COLO668 (cell line): ENCODE measurements around the gene MAN2B1.
A peak's percentile ranks its signal among the peaks of the same experiment; 100 is the strongest.
"Not testable (repeated sequence)": the region's sequence is repeated elsewhere in the genome, so short reads cannot be mapped to it uniquely, and the experiment has no call there.

Experiments used
- DNase-seq: peaks from one replicate; lab custom pipeline; 2025; ENCODE audit not compliant: unreplicated experiment; lab: John Stamatoyannopoulos, UW

MAN2B1 gene

DNA sequence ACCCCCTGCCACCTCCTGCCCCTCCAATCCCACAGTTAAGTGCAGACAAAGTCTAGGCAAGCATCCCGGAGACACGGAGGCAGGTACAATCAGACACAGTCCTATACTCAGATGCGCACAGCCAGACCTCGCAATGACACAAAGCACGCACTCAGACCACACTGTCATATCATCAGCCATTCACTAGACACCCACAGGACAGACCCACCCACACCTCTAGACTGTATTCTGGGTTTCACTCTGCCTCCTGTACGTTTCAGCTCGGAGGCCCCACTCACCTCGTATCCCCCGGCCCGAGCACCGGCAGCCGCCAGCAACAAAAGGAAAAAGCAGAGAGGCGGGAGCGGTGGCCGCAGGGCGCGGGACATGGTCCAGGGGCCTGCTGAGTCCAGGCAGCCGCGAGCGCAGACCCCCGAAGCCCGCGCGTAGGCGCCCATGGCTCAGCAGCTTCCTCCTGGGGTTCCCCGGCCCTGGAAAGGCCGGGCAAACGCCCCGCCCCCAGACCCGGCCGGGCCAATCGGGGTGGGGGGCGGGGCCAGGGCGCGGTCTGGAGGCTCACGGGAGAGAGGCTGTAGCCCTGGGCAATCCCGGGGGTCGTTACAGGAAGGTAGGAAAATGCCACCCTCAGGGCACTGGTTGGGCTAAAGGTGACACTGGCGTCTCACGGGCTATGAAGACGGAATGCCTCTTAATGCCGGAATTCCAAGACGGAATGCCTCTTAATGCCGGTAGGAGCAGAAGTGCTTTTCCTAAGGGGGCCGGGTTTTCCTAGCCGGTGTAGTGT, at the start of gene MAN2B1, which contains the start of gene WDR83:
Gene MAN2B1, minus strand, starts transcription at position 478 of the 784 bp plus-strand sequence. Its CDS starts 41 bp downstream, at position 437.
Gene WDR83, plus strand, starts transcription at position 543 of the 784 bp plus-strand sequence. CDS start 2,984 bp downstream, outside the sequence.
- DNase-seq = peak; percentile 84

DNA sequence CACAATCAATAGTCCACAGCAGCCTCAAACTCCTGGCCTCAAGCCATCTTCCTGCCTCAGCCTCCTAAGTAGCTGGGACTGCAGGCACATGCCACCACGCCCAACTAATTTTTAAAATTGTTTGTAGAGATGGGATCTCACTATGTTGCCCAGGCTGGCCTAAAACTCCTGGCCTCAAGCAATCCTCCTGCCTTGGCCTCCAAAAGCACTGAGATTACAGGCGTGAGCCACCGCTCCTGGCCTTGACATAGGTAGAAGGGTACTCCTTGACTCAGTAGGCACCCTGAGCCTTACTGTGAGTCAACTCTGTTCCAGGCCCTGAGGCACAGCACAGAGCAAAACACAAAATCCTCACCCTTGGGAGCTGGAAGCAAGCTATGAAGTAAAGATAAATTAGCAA, 49.4 kb upstream of the MAN2B1 start:
- no peak for DNase-seq

DNA sequence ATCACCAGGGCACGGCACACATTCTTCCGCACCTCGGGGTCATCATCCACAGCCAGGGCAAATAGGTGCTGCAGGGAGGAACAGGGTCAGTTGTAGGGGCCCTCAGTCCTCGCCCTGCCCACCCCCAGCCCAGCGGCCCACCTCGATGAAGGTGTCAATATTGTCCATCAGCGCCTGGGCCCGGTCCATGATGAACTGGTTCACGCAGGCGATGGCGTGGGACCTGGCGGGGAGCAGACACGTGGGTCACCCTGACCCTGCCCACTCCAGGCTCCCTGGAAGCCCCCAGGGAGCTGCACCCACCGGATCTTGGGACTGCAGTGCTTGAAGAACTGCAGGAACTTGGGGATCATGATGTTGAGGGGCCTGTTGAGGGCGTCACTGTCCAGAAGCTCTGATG, 48.6 kb upstream of the MAN2B1 start:
- DNase-seq = no peak

DNA sequence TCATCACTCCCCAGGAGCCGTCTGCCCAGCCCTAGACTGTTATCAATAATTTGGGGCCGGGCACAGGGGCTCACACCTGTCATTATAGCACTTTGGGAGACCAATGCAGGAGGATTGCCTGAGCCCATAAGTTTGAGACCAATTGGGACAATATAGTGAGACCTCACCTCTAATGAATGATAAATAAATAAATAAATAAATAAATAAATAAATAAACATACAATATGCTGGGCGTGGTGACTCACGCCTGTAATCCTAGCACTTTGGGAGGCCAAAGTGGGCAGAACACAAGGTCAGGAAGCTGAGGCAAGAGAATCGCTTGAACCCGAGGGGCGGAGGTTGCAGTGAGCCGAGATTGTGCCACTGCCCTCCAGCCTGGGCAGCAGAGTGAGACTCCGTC, 46.8 kb upstream of the MAN2B1 start:
- DNase-seq = not testable (repeated sequence)

DNA sequence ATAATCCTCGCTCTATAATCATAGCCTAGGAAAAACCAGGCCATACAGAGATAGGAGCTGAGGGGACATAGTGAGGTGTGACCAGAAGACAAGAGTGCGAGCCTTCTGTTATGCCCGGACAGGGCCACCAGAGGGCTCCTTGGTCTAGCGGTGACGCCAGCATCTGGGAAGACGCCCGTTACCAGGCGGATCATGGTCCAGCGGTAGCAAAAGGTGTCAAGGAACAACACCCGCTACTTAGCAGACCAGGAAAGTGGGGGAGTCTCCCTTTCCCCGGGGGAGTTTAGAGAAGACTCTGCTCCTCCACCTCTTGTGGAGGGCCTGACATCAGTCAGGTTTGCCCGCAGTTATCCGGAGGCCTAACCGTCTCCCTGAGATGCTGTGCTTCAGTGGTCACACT, 45.5 kb upstream of the MAN2B1 start:
- DNase-seq = not testable (repeated sequence)

DNA sequence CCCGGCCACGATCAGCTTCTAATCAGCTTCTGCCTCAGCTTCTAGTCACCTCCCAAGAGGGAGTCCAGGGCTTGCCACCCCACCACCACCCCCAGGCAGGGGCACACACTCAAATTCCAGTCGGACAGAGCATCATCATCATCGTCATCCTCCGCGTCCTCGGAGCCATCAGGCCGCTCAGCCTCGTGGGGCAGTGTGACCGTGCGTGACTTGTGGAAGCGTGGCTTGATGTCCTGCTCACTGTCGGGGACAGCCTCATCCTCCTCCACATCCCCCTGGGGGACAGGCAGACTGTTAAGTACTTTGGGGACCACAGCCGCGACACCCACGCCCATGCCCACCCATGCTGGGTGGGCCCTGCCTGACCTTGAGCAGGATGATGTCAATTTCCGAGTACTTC, 44.6 kb upstream of the MAN2B1 start:
- DNase-seq = no peak

DNA sequence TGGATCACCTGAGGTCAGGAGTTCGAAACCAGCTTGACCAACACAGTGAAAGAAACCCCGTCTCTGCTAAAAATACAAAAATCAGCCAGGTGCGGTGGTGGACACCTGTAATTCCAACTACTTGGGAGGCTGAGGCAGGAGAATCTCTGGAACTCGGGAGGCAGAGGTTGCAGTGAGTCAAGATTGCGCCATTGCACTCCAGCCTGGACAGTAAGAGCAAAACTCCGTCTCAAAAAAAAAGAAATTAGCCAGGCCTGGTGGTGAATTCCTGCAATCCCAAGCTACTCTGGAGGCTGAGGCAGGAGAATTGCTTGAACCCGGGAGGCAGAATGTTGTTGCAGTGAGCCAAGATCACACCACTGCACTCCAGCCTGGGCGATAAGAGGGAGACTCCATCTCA, 42.1 kb upstream of the MAN2B1 start:
- no peak for DNase-seq

DNA sequence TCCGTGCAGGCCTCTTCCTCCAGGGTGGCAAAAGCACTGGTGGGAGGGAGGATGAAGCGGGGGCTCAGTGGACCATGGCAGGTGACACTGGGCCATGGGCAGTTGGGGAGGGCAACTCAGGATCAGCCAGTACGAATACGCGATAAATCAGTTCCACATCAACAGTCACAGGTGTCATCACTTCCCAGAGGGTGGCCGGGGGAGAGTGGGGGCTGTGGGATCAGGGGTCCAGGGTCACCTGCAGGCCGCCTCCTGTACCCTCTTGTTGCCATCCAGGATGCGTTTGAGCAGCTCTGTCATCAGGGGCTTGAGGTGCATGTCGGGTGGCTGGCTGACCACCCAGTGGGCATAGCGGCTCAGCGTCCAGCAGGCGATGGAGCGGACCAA, 39.8 kb upstream of the MAN2B1 start:
- DNase-seq = no peak

DNA sequence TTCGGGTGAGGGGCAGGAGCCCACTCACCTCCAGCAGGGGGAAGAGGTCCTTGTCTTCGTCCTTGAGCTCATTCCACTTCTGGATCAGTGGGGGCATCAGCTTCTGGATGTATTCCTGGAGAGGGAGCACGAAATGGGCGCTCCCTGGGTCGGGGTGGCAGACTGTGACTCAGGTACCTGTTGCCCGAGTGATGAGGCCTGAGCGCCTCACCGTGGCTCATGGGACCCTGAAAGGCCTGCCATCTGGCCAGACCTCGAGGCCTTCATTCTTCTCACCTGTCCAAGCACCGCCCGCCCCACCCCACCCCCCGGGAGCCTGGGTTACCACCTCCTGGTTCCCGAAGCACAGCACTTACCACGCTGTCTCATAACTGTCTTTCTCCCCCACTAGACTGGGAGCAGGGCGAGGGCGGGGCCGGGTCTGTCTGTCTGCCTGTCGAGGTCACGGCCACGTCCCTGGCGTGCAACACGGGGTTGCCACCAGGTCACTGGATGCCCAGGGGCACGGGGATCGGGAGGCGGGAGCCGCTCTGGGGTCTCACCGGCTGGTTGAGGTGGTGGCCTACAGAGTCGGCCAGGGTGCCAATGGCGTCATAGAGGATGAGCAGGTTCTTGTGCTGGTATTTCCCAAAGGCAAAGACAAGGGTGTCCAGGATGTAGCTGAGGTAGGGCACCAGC, 39.3 kb upstream of the MAN2B1 start:
- DNase-seq = no peak

DNA sequence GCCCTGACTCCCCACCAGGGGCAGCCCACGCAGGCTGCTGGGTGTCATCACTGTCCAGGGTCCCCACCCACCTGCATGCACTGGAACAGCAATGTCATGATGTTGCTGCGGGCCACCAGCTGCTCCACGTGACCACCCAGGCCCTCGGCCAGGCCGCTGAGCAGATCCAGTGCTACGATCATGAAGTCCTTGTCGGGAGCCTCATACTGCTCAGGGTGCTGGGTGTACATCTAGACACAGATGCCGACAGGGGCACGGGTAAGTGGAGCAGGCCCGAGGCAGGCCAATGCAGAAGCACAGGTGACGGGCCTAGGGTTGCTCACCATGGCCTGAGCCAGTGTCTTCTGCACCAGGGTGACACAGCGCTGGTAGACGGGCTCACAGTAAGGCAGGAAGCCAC, 38.6 kb upstream of the MAN2B1 start:
- DNase-seq = no peak

DNA sequence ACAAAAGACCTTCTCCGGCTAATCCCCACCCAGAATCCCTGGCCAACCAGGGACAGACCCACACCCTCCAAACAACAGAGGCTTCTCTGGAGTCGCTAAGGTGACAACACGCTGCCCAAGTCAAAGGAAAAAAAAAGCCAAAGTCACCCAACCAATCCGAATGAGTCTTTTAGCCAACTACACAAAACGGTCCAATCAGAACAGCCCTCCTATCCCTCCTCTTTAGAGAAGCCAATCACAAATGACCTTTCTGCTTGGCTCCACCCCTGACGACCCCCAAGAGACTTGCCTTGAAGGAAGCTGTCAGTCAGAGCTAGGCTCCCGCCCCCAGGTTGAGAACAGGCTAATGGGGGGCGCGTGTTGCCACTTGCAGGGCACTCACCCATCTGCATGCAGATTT, 36.5 kb upstream of the MAN2B1 start:
- peak; percentile 6 for DNase-seq

DNA sequence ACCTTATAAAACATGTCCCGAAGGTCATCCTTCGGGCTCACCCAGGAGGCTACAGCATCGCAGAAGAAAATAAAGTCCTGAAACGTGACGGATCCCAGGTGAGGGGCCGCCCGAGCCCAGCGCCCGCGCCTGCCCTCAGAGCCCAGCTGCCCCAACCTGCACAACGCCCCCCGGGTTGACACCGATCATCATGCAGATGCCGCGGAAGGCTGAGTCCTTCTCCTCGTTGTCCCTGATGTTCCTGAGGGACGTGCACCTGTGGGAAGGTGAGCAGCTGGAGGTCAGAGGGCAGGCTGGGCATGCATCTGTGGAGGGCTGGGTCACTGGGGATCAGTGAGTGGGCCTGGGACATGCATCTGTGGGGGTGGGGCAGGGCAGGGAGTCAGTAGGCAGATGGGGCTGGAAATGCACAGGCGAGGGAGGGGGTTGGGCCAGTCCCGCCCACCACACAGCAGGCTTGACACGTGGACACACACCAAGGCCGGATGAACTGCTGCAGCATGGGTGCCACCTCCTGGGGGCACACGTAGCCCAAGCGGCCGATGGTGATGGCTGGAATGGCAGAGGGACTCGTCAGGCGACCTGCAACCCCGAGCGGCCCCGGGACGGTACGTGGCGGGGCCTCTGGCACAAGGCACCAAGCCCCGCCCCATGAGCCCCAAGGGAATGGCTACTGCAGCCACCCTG, 35.2 kb upstream of the MAN2B1 start:
- no peak for DNase-seq

DNA sequence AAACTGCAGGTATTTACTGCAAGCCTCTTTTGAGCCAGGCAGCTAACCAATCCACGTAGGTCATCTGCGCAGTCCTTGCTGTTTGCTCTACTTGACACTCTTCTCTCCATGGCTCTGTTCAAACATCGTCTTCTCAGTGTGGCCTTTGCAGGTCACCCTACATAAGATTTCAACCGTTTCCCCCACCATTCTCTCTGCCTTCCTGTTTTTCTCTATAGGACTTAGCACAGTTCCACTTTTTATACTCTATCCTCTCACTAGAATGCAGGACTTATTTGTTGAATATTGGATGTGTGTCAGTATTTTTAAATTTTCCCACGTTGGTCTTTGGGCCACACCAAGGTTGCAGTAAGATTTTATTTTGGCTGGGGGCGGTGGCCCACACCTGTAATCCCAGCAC, 31.6 kb upstream of the MAN2B1 start:
- DNase-seq = no peak

DNA sequence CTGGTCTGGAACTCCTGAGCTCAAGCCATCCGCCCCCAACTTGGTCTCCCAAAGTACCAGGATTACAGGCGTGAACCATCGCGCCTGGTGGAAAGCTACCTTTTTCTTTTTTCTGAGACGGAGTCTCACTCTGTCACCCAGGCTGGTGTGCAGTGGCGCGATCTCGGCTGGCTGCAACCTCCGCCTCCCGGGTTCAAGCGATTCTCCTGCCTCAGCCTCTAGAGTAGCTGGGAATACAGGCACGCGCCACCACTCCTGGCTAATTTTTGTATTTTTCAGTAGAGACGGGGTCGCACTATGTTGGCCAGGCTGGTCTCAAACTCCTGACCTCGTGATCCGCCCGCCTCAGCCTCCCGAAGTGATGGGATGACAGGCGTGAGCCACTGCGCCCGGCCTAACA, 30.9 kb upstream of the MAN2B1 start:
- not testable (repeated sequence) for DNase-seq

DNA sequence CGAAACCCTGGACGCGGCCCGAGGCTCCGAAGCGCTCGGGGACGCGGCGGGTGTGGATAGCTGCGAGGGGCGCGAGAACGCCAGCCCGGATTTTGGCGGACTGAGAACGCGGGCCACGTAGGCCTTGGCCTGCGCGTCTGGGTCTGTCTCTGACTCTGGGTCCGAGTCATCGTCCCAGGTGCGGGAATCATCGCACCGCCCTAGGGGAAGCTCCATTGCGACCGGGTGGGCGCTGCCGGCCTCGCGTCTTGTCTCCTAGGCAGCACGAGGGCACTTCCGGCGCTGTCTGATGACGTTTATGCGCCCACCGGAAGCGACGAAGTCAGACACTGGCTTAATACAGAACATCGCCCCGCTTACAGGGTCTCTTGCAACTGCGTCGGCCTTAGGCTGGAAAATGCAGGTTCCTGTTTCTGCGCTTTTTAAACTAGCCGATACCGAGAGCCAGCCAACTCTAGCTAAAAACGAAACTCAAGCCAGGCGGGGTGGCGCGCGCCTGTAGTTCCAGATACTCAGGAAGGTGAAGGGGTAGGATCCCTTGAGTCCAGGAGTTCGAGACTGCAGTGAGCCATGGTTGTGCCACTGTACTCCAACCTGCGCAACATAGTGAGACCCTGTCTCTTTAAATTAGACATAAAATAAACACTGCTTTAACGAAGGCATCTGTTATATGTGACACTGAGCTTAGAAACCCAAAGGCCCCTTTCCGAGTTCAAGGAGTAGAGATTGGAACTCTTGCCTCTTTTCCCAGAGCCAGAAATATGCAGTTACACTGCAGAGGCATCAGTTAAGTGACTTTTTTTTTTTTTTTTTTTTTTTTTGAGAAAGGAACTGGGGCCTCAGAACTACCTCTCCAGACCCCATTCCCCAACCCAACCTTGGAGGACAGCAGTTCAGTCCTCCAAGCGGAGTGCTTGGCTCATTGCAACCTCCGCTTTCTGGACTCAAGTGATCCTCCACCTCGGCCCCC, 30.1 kb upstream of the MAN2B1 start, which contains the start of gene FBXW9:
Gene FBXW9, minus strand, starts transcription at position 266 of the 970 bp plus-strand sequence. Its CDS starts 50 bp downstream, at position 216.
- peak; percentile 94 for DNase-seq

DNA sequence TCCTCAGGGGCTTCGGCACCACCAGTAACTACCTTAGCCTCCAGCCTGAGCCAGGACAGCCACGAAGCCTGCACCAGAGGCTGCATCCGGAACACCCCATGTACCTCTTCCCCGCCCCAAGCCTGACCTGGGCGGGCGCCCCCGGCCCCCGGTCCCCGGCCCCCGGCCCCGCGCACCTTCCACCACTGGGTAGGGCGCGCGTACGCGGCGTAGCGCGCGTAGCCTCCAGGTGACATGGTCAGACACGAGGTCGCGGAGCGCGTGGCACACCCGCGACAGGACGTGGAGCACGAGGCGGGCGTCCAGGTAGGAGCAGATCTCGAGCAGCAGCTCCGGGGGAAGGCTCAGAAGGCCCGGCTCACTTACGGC, 29.4 kb upstream of the MAN2B1 start:
- peak; percentile 37 for DNase-seq

DNA sequence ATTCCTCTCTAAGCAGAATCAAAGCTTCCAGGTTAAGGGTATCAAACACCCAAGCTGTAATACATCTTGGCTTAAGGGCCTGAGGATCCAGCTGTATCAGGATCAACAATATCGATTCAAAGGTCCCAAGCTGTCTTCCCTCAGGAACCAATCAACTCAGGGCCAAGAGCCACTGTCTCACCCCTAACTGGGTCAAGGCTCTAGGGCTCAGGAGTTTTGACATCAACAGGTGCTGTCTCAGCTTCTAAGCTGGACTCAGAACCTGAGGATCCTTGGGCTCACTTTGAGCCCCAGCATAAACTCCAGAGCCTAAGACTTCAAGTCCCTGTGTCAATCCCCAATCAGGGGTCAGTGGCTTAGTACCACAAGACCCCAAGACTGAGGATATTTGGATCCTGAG, 29.0 kb upstream of the MAN2B1 start:
- DNase-seq = no peak

DNA sequence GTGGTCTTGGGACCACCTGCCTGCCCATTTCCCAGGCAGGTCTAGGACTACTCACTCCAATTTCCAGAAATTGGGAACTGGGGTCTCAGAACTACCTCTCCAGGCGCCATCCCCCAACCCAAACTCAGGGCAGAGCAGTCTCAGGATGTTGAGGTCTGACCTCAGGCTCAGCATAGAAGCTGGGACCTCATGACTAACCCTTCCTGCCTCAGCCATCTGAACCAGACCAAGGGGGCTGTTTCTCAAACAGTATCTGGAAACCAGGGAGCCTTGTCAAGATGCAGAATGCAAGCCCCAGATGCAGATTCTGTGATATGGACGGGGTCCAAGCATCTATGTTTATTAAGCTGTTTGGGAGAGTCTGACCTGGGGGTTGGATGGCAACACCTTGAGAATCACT, 28.6 kb upstream of the MAN2B1 start:
- no peak for DNase-seq

DNA sequence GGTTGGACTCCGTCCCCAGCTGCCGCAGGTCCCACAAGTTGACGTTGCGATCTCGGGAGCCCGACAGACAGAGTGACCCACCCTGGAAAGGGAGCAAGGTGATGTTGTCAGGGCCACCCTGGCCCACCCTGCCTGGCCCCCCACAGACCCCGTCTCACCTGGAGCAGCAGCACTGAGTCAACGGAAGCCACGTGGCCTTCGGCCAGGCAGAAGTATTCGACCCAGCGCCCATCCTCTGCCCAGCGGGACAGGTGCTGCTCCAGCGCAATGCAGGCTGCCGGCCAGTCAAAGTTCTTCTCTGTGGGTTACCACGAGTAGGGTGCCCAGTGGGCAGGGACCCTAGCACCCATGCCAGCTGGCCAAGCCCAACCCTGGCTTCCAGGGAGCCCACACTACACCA, 28.1 kb upstream of the MAN2B1 start:
- no peak for DNase-seq

DNA sequence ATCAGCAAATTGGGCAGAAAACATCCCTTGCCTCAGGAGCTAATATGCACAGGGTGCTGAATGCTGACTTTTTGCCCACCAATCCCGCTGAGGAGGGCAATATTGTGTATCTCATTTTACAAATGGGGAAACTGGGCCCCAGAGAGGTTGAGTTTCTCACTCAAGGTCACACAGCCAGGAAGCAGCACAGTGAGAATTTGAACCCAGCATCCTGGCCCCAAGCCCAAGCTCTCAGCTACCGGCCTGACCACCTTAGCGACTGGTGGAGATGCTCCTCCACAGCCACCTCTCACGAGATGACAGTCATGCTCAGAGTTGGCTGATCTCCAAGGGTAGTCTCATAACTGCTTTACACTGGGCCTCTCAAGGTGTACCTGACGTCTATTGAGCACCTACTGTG, 26.4 kb upstream of the MAN2B1 start:
- DNase-seq = no peak
